ENCODE results near the gene MYH9.
"Not testable (repeated sequence)": the region's sequence is repeated elsewhere in the genome, so short reads cannot be mapped to it uniquely, and the experiment has no call there.

GRCh38 chr22:36262307-36262706 is 125.5 kb downstream of the MYH9 start:
- not testable (repeated sequence) for TF ChIP-seq CTCF, POLR2AphosphoS5 (IDR thresholded peaks at IDR 0.05)
